Loucy (cell line): Measurements from ENCODE around the gene REPS2.

Experiments
- EZH2phosphoT487 ChIP-seq: fragments of 200-600 bp; IDR thresholded peaks from 2 replicates; pipeline ENCODE4 v1.6.1; 2018; ENCODE audit warnings: antibody characterized with exemption, mild to moderate bottlenecking, moderate library complexity, borderline replicate concordance
- TF ChIP-seq, protein P1 (sequence below): fragments of 200-600 bp; sonication (generic); conservative IDR thresholded peaks from 2 replicates; pipeline ENCODE4 v1.5.1; 2014; ENCODE audit warnings: mild to moderate bottlenecking, antibody characterized with exemption, low read length

GRCh38 chrX:16990839-16991238, 44.4 kb downstream of the REPS2 start:
- no peak for TF ChIP-seq EZH2phosphoT487
- TF ChIP-seq, protein P1, sequence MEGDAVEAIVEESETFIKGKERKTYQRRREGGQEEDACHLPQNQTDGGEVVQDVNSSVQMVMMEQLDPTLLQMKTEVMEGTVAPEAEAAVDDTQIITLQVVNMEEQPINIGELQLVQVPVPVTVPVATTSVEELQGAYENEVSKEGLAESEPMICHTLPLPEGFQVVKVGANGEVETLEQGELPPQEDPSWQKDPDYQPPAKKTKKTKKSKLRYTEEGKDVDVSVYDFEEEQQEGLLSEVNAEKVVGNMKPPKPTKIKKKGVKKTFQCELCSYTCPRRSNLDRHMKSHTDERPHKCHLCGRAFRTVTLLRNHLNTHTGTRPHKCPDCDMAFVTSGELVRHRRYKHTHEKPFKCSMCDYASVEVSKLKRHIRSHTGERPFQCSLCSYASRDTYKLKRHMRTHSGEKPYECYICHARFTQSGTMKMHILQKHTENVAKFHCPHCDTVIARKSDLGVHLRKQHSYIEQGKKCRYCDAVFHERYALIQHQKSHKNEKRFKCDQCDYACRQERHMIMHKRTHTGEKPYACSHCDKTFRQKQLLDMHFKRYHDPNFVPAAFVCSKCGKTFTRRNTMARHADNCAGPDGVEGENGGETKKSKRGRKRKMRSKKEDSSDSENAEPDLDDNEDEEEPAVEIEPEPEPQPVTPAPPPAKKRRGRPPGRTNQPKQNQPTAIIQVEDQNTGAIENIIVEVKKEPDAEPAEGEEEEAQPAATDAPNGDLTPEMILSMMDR = no peak
